ENCODE results near the gene TNIP3.

- TF ChIP-seq POLR2AphosphoS5 (IDR thresholded peaks at IDR 0.05; ENCODE audit: low read depth, low read length), result no peak
- no peak for TF ChIP-seq REST (IDR thresholded peaks at IDR 0.05; ENCODE audit: insufficient read depth in 1 of 2, low read depth in 2 of 2, low read length in 2 of 2)
- TF ChIP-seq TAF1 (IDR thresholded peaks at IDR 0.05; ENCODE audit: borderline replicate concordance, insufficient read depth, low read length), result no peak
- no peak for TF ChIP-seq FOXP2 (optimal IDR thresholded peaks at IDR 0.05; ENCODE audit: borderline replicate concordance, extremely low read depth, extremely low read length, insufficient read depth)
Measured at GRCh38 chr4:121094297-121094966, 69.7 kb downstream of the TNIP3 start.

Measured in PFSK-1 (cell line).